ENCODE results near the gene COL15A1.

DNA sequence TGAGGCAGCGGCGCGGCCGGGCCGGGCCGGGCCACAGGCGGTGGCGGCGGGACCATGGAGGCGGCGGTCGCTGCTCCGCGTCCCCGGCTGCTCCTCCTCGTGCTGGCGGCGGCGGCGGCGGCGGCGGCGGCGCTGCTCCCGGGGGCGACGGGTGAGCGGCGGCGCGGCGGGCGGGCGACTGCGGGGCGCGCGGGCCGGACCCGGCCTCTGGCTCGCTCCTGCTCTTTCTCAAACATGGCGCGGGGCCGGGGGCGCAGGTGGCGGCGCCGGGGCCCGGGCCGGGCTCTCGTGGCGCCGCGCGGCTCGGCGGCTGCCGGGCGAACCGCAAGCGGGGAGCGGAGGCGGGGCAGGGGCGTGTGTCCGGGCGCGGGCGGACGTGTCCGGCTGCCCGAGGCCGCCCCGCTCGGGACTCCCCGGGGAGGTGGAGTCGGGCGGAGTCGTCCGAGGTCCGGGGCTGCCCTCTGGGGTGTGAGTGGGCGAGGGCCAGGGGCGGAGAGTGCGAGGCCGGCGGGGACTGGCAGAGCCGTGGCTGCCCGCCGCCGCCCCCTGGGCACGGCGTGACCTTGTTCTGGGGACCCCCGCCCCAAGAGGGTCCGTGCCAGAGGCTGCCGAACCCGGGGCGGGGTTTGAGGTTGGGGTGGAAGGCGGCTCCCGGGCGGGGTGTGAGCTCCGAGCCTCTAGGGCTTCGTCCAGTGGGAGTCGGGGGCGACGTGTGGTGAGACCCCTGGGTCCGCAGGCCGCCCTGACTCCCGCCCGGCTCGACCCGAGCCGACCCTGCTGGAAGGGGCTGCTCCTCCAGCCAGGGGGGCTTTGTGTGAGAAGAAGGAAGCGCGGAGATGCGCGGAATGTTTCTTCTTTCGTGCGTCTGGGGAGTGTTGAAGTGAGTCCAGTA lies 161.7 kb downstream of the COL15A1 start:
- TF ChIP-seq, protein P1, sequence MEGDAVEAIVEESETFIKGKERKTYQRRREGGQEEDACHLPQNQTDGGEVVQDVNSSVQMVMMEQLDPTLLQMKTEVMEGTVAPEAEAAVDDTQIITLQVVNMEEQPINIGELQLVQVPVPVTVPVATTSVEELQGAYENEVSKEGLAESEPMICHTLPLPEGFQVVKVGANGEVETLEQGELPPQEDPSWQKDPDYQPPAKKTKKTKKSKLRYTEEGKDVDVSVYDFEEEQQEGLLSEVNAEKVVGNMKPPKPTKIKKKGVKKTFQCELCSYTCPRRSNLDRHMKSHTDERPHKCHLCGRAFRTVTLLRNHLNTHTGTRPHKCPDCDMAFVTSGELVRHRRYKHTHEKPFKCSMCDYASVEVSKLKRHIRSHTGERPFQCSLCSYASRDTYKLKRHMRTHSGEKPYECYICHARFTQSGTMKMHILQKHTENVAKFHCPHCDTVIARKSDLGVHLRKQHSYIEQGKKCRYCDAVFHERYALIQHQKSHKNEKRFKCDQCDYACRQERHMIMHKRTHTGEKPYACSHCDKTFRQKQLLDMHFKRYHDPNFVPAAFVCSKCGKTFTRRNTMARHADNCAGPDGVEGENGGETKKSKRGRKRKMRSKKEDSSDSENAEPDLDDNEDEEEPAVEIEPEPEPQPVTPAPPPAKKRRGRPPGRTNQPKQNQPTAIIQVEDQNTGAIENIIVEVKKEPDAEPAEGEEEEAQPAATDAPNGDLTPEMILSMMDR (IDR thresholded peaks at IDR 0.05; ENCODE audit: low read depth, low read length, poor library complexity, severe bottlenecking), result no peak
- no peak for TF ChIP-seq EZH2phosphoT487 (IDR thresholded peaks at IDR 0.05; ENCODE audit: borderline replicate concordance, low read length)
